GM12878 (cell line): ENCODE data around the gene P2RY11. TPM values are rescaled to one million over a fixed set of nuclear protein-coding genes. Genes with fewer than 3 reads are reported as not detected.
A peak's percentile ranks its signal among the peaks of the same experiment; 100 is the strongest.

Source experiments
- CREB1 ChIP-seq: IDR thresholded peaks from 2 replicates; pipeline ENCODE4 v1.6.1; 2012; ENCODE audit warnings: low read depth, mild to moderate bottlenecking, inconsistent platforms
- E2F4 ChIP-seq: IDR thresholded peaks from 2 replicates; pipeline ENCODE4 v1.6.1; 2012; ENCODE audit warnings: low read depth, low read length, improper control_type of control experiment
- EED ChIP-seq: sonication (generic); IDR thresholded peaks from 2 replicates; pipeline ENCODE4 v1.6.1; 2016; ENCODE audit warnings: antibody characterized with exemption, low read depth
- FOXM1 ChIP-seq: IDR thresholded peaks from 2 replicates; pipeline ENCODE4 v1.6.1; 2012; ENCODE audit warnings: low read depth, mild to moderate bottlenecking, inconsistent platforms, low read length, moderate library complexity
- HCFC1 ChIP-seq: fragments of 150-350 bp; IDR thresholded peaks from 2 replicates; pipeline ENCODE4 v1.6.1; 2014; ENCODE audit warnings: low read length
- HDAC2 ChIP-seq: fragments of 200-600 bp; sonication (generic); IDR thresholded peaks from 2 replicates; pipeline ENCODE4 v1.6.1; 2017
- JUNB ChIP-seq: IDR thresholded peaks from 2 replicates; pipeline ENCODE4 v1.6.1; 2016; ENCODE audit warnings: antibody characterized with exemption, mild to moderate bottlenecking
- KDM1A ChIP-seq: fragments of 200-600 bp; sonication (generic); IDR thresholded peaks from 2 replicates; pipeline ENCODE4 v1.6.1; 2016; ENCODE audit warnings: borderline replicate concordance
- LARP7 ChIP-seq: fragments of 450-650 bp; IDR thresholded peaks from 2 replicates; pipeline ENCODE4 v1.6.1; 2017; ENCODE audit warnings: mild to moderate bottlenecking
- MEF2A ChIP-seq: IDR thresholded peaks from 2 replicates; pipeline ENCODE4 v1.6.1; 2011; ENCODE audit warnings: low read depth, mild to moderate bottlenecking, low read length, moderate library complexity; ENCODE audit not compliant: insufficient read depth
- RAD51 ChIP-seq: fragments of 450-650 bp; IDR thresholded peaks from 2 replicates; pipeline ENCODE4 v1.6.1; 2016; ENCODE audit warnings: moderate library complexity, mild to moderate bottlenecking, inconsistent platforms
- RELB ChIP-seq: fragments of 450-650 bp; IDR thresholded peaks from 2 replicates; pipeline ENCODE4 v1.6.1; 2017; ENCODE audit warnings: low read depth, mild to moderate bottlenecking, moderate library complexity
- SIN3A ChIP-seq: IDR thresholded peaks from 2 replicates; pipeline ENCODE4 v1.6.1; 2012; ENCODE audit warnings: low read depth, low read length, improper control_type of control experiment
- SIX5 ChIP-seq: IDR thresholded peaks from 2 replicates; pipeline ENCODE4 v1.6.1; 2011; ENCODE audit warnings: mild to moderate bottlenecking, low read depth, low read length, moderate library complexity; ENCODE audit not compliant: severe bottlenecking
- SMAD1 ChIP-seq: fragments of 450-650 bp; IDR thresholded peaks from 2 replicates; pipeline ENCODE4 v1.6.1; 2018; ENCODE audit warnings: mild to moderate bottlenecking, low read depth; ENCODE audit not compliant: partially characterized antibody
- SREBF2 ChIP-seq: IDR thresholded peaks from 2 replicates; pipeline ENCODE4 v1.6.1; 2012; ENCODE audit warnings: mild to moderate bottlenecking, low read length
- STAT3 ChIP-seq: IDR thresholded peaks from 2 replicates; pipeline ENCODE4 v1.6.1; 2011; ENCODE audit warnings: low read depth, low read length, improper control_type of control experiment
- TCF3 ChIP-seq: IDR thresholded peaks from 2 replicates; pipeline ENCODE4 v1.6.1; 2012; ENCODE audit warnings: low read depth, mild to moderate bottlenecking, low read length, borderline replicate concordance; ENCODE audit not compliant: insufficient read depth
- WRNIP1 ChIP-seq: IDR thresholded peaks from 2 replicates; pipeline ENCODE4 v1.6.1; 2011; ENCODE audit warnings: low read depth, low read length, improper control_type of control experiment, borderline replicate concordance
- ZNF622 ChIP-seq: fragments of 450-650 bp; IDR thresholded peaks from 2 replicates; pipeline ENCODE4 v1.6.1; 2017; ENCODE audit warnings: mild to moderate bottlenecking, inconsistent platforms
- polyA plus RNA-seq, 11 experiments: library from polyadenylated mRNA; depleted of rRNA in 4 of 11; unstranded in 6 of 11; stranded (reverse) in 5 of 11; fragments of >200 nt; fragmentation: Nextera tagmentation in 4 of 11; fragmentation: Illumina TruSeq in 1 of 11; extraction: Ambion mirVana in 4 of 11; extraction: Trizol in 1 of 11; gene quantifications; 1 replicate in 1 of 11; 2 replicates in 10 of 11; pipeline versions ENCODE4 v1.2.1 to v1.2.3, GENCODE V29; 2011 to 2016; ENCODE audit warnings: inconsistent platforms in 2 of 11, missing spikeins in 2 of 11, low read depth in 1 of 11
- total RNA-seq, 4 experiments: library from RNA; depleted of rRNA in 3 of 4; stranded (reverse); fragments of >200 nt in 3 of 4; fragmentation: Illumina TruSeq in 1 of 4; extraction: Trizol in 1 of 4; gene quantifications; 2 replicates each; pipeline versions ENCODE4 v1.2.1 to v1.2.3, GENCODE V29; 2013 to 2021
- TF ChIP-seq, protein P1 (sequence below): fragments of 450-650 bp; IDR thresholded peaks from 2 replicates; pipeline ENCODE4 v1.6.1; 2017; ENCODE audit warnings: mild to moderate bottlenecking, moderate library complexity
- TF ChIP-seq, protein P2 (sequence below): fragments of 450-650 bp; conservative IDR thresholded peaks from 2 replicates; pipeline ENCODE4 v1.6.1; 2017; ENCODE audit warnings: mild to moderate bottlenecking, moderate library complexity
- TF ChIP-seq, protein P3 (sequence below): IDR thresholded peaks from 2 replicates; pipeline ENCODE4 v1.6.1; 2011; ENCODE audit warnings: low read depth, mild to moderate bottlenecking, low read length, moderate library complexity, borderline replicate concordance; ENCODE audit errors: extremely low read depth

The P2RY11 gene
- total and polyA plus RNA-seq, 10 of the 15 experiments (the other 5 are each of a cell fraction or from before 2014, with no cell fraction given) = 0.14 to 46.5 (median 7.6) TPM

GRCh38 chr19:10112895-10113591, 1.6 kb downstream of the P2RY11 start (continued):
- TF ChIP-seq, protein P1, sequence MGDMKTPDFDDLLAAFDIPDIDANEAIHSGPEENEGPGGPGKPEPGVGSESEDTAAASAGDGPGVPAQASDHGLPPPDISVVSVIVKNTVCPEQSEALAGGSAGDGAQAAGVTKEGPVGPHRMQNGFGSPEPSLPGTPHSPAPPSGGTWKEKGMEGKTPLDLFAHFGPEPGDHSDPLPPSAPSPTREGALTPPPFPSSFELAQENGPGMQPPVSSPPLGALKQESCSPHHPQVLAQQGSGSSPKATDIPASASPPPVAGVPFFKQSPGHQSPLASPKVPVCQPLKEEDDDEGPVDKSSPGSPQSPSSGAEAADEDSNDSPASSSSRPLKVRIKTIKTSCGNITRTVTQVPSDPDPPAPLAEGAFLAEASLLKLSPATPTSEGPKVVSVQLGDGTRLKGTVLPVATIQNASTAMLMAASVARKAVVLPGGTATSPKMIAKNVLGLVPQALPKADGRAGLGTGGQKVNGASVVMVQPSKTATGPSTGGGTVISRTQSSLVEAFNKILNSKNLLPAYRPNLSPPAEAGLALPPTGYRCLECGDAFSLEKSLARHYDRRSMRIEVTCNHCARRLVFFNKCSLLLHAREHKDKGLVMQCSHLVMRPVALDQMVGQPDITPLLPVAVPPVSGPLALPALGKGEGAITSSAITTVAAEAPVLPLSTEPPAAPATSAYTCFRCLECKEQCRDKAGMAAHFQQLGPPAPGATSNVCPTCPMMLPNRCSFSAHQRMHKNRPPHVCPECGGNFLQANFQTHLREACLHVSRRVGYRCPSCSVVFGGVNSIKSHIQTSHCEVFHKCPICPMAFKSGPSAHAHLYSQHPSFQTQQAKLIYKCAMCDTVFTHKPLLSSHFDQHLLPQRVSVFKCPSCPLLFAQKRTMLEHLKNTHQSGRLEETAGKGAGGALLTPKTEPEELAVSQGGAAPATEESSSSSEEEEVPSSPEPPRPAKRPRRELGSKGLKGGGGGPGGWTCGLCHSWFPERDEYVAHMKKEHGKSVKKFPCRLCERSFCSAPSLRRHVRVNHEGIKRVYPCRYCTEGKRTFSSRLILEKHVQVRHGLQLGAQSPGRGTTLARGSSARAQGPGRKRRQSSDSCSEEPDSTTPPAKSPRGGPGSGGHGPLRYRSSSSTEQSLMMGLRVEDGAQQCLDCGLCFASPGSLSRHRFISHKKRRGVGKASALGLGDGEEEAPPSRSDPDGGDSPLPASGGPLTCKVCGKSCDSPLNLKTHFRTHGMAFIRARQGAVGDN = peak; percentile 38
- no peak for TF ChIP-seq MEF2A
- TF ChIP-seq WRNIP1 = no peak
- no peak for TF ChIP-seq FOXM1
- TF ChIP-seq ZNF622 = no peak
- TF ChIP-seq LARP7 = no peak
- TF ChIP-seq, protein P2, sequence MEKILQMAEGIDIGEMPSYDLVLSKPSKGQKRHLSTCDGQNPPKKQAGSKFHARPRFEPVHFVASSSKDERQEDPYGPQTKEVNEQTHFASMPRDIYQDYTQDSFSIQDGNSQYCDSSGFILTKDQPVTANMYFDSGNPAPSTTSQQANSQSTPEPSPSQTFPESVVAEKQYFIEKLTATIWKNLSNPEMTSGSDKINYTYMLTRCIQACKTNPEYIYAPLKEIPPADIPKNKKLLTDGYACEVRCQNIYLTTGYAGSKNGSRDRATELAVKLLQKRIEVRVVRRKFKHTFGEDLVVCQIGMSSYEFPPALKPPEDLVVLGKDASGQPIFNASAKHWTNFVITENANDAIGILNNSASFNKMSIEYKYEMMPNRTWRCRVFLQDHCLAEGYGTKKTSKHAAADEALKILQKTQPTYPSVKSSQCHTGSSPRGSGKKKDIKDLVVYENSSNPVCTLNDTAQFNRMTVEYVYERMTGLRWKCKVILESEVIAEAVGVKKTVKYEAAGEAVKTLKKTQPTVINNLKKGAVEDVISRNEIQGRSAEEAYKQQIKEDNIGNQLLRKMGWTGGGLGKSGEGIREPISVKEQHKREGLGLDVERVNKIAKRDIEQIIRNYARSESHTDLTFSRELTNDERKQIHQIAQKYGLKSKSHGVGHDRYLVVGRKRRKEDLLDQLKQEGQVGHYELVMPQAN = no peak
- TF ChIP-seq EED = no peak
- TF ChIP-seq SIN3A = no peak
- TF ChIP-seq STAT3 = no peak
- TF ChIP-seq SIX5 = no peak
- TF ChIP-seq HCFC1 = no peak
- no peak for TF ChIP-seq KDM1A
- TF ChIP-seq CREB1 = no peak; the same call in 1 of the 2 replicates
- TF ChIP-seq SREBF2 = no peak
- TF ChIP-seq JUNB = no peak
- TF ChIP-seq E2F4 = no peak
- no peak for TF ChIP-seq HDAC2
- TF ChIP-seq, protein P3, sequence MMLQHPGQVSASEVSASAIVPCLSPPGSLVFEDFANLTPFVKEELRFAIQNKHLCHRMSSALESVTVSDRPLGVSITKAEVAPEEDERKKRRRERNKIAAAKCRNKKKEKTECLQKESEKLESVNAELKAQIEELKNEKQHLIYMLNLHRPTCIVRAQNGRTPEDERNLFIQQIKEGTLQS = no peak
- no peak for TF ChIP-seq RAD51
- TF ChIP-seq SMAD1 = no peak
- TF ChIP-seq TCF3 = no peak
- TF ChIP-seq RELB = no peak
